Activated CD8-positive, alpha-beta T cell treated with anti-CD3 and anti-CD28 coated beads, Interleukin-2, amount 10 ng/mL, durations not matched to agents 7 days and 5 days (primary cell): ENCODE measurements around the gene ARID1B. TPM values are rescaled to one million over a fixed set of nuclear protein-coding genes. Genes with fewer than 3 reads are reported as not detected.

Experiments used
- ATAC-seq: fragments of 150-1000 bp; cut with Tn5 transposase; one replicate; pipeline ENCODE4 v1.10.0; 2021; ENCODE audit warnings: moderate library complexity
- CTCF ChIA-PET: fragments of 350-600 bp; sonication (Branson Sonifier 250); formaldehyde crosslinking; loops from one replicate; lab custom pipeline; 2021; ENCODE audit warnings: antibody characterized with exemption; lab: Charles Lee
- POLR2A ChIA-PET: fragments of 350-600 bp; sonication (Branson Sonifier 250); formaldehyde crosslinking; loops from one replicate; lab custom pipeline; 2021; ENCODE audit warnings: antibody characterized with exemption; lab: Charles Lee
- DNase-seq: peaks from one replicate; pipeline ENCODE4 v3.0.0-alpha.2; 2020
- H3K27ac Mint-ChIP-seq: one replicate; pipeline ENCODE4 v1.8.0; 2021; ENCODE audit warnings: mild to moderate bottlenecking, mixed read lengths
- H3K27me3 Mint-ChIP-seq: one replicate; pipeline ENCODE4 v1.8.0; 2021; ENCODE audit warnings: low read depth, mixed read lengths
- H3K36me3 Mint-ChIP-seq: one replicate; pipeline ENCODE4 v1.8.0; 2021; ENCODE audit warnings: low read depth, mixed read lengths
- H3K4me1 Mint-ChIP-seq: one replicate; pipeline ENCODE4 v1.8.0; 2021; ENCODE audit warnings: low read depth, mixed read lengths
- H3K4me3 Mint-ChIP-seq: one replicate; pipeline ENCODE4 v1.8.0; 2021; ENCODE audit warnings: mild to moderate bottlenecking, mixed read lengths
- H3K9me3 Mint-ChIP-seq: one replicate; pipeline ENCODE4 v1.8.0; 2022; ENCODE audit warnings: mixed read lengths; ENCODE audit not compliant: insufficient read depth
- total RNA-seq, 2 experiments: library from RNA; stranded (reverse); gene quantifications; one replicate each; pipeline ENCODE4 v1.2.3, GENCODE V29; 2021

Gene ARID1B
- total RNA-seq, 2 experiments from 2014 or later = 60.9 to 62.4 TPM

GRCh38 chr6:157110607-157111006 is 333.4 kb downstream of the ARID1B start:
- H3K4me1 Mint-ChIP-seq = peaks cover 2% of the 10 kb centered on the region

GRCh38 chr6:157113389-157113788 is 336.2 kb downstream of the ARID1B start:
- Mint-ChIP-seq H3K9me3 (no peaks in the 10 kb centered on the region), H3K27me3 (no peaks in the 10 kb centered on the region), H3K36me3 (peaks cover 13% of the 10 kb centered on the region), H3K4me1 (no peaks in the 10 kb centered on the region), H3K4me3 (no peak overlapping the region), H3K27ac (no peak overlapping the region)
- ChIA-PET POLR2A (no interaction called here), CTCF (no interaction called here)
- DNase-seq (no peak), ATAC-seq (no peak)

More at GRCh38 chr6:157110607-157111006, 333.4 kb downstream of the ARID1B start:
- Mint-ChIP-seq H3K9me3 (no peaks in the 10 kb centered on the region), H3K36me3 (peaks cover 13% of the 10 kb centered on the region), H3K27me3 (no peaks in the 10 kb centered on the region), H3K27ac (no peak overlapping the region), H3K4me3 (no peak overlapping the region)
- ChIA-PET CTCF (interaction anchor here (0.7 kb wide), 1 partner anchor 73 kb away, joined by 3 read pairs; no protein-coding TSS in a partner anchor), POLR2A (no interaction called here)
- DNase-seq (no peak), ATAC-seq (no peak)

- H3K4me1 Mint-ChIP-seq = peaks cover 2% of the 10 kb centered on the region
- H3K4me3 Mint-ChIP-seq = no peak overlapping the region
- DNase-seq (no peak), ATAC-seq (no peak)
- H3K36me3 Mint-ChIP-seq = peaks cover 13% of the 10 kb centered on the region
- no peaks in the 10 kb centered on the region for H3K27me3 Mint-ChIP-seq
- POLR2A ChIA-PET = no interaction called here
- no peaks in the 10 kb centered on the region for H3K9me3 Mint-ChIP-seq
- CTCF ChIA-PET = no interaction called here
- no peak overlapping the region for H3K27ac Mint-ChIP-seq
Measured at GRCh38 chr6:157116426-157116825, 339.2 kb downstream of the ARID1B start.

GRCh38 chr6:157117431-157118095 is 340.4 kb downstream of the ARID1B start:
- Mint-ChIP-seq H3K4me1 (peaks cover 2% of the 10 kb centered on the region), H3K9me3 (no peaks in the 10 kb centered on the region), H3K27me3 (no peaks in the 10 kb centered on the region), H3K27ac (no peak overlapping the region), H3K4me3 (no peak overlapping the region), H3K36me3 (peaks cover 11% of the 10 kb centered on the region)
- ChIA-PET POLR2A (no interaction called here), CTCF (no interaction called here)
- ATAC-seq = no peak
- no peak for DNase-seq

GRCh38 chr6:157119502-157120027 is 342.4 kb downstream of the ARID1B start:
- peaks cover 4% of the 10 kb centered on the region for H3K36me3 Mint-ChIP-seq
- ChIA-PET POLR2A (no interaction called here), CTCF (no interaction called here)
- no peaks in the 10 kb centered on the region for H3K9me3 Mint-ChIP-seq
- DNase-seq (no peak), ATAC-seq (no peak)
- H3K4me1 Mint-ChIP-seq = peaks cover 2% of the 10 kb centered on the region
- H3K27ac Mint-ChIP-seq = no peak overlapping the region
- no peaks in the 10 kb centered on the region for H3K27me3 Mint-ChIP-seq
- H3K4me3 Mint-ChIP-seq = no peak overlapping the region

- ChIA-PET CTCF (no interaction called here), POLR2A (no interaction called here)
- Mint-ChIP-seq H3K9me3 (no peaks in the 10 kb centered on the region), H3K4me3 (no peak overlapping the region), H3K36me3 (no peaks in the 10 kb centered on the region), H3K27ac (peak overlapping the region; percentile 48), H3K27me3 (no peaks in the 10 kb centered on the region), H3K4me1 (peaks cover 8% of the 10 kb centered on the region)
- no peak for DNase-seq
- ATAC-seq = no peak
Measured at GRCh38 chr6:157120534-157121232, 343.5 kb downstream of the ARID1B start.

GRCh38 chr6:157121897-157122296 is 344.7 kb downstream of the ARID1B start:
- ATAC-seq (no peak), DNase-seq (no peak)
- H3K9me3 Mint-ChIP-seq = no peaks in the 10 kb centered on the region
- H3K4me3 Mint-ChIP-seq = no peak overlapping the region
- H3K27me3 Mint-ChIP-seq = no peaks in the 10 kb centered on the region
- CTCF ChIA-PET = no interaction called here
- H3K4me1 Mint-ChIP-seq = peaks cover 8% of the 10 kb centered on the region
- H3K36me3 Mint-ChIP-seq = no peaks in the 10 kb centered on the region
- POLR2A ChIA-PET = no interaction called here
- no peak overlapping the region for H3K27ac Mint-ChIP-seq

- no peaks in the 10 kb centered on the region for H3K36me3 Mint-ChIP-seq
- POLR2A ChIA-PET = no interaction called here
- no peak overlapping the region for H3K4me3 Mint-ChIP-seq
- no peaks in the 10 kb centered on the region for H3K27me3 Mint-ChIP-seq
- H3K9me3 Mint-ChIP-seq = no peaks in the 10 kb centered on the region
- H3K4me1 Mint-ChIP-seq = peaks cover 8% of the 10 kb centered on the region
- no peak overlapping the region for H3K27ac Mint-ChIP-seq
- DNase-seq (no peak), ATAC-seq (no peak)
- CTCF ChIA-PET = no interaction called here
Measured at GRCh38 chr6:157123234-157123633, 346.1 kb downstream of the ARID1B start.

GRCh38 chr6:157124485-157125254 is 347.5 kb downstream of the ARID1B start:
- ATAC-seq (no peak), DNase-seq (no peak)
- H3K4me1 Mint-ChIP-seq = peaks cover 8% of the 10 kb centered on the region
- no peaks in the 10 kb centered on the region for H3K9me3 Mint-ChIP-seq
- H3K36me3 Mint-ChIP-seq = no peaks in the 10 kb centered on the region
- CTCF ChIA-PET = no interaction called here
- POLR2A ChIA-PET = interaction anchor here (0.5 kb wide), 1 partner anchor 391 kb away, joined by 3 read pairs; no protein-coding TSS in a partner anchor
- no peak overlapping the region for H3K27ac Mint-ChIP-seq
- no peaks in the 10 kb centered on the region for H3K27me3 Mint-ChIP-seq
- no peak overlapping the region for H3K4me3 Mint-ChIP-seq

- POLR2A ChIA-PET = interaction anchor here (0.5 kb wide), 1 partner anchor 392 kb away, joined by 3 read pairs; no protein-coding TSS in a partner anchor
- Mint-ChIP-seq H3K4me3 (no peak overlapping the region), H3K36me3 (no peaks in the 10 kb centered on the region), H3K4me1 (peaks cover 8% of the 10 kb centered on the region), H3K9me3 (no peaks in the 10 kb centered on the region), H3K27ac (no peak overlapping the region), H3K27me3 (no peaks in the 10 kb centered on the region)
- no peak for ATAC-seq
- no peak for DNase-seq
- CTCF ChIA-PET = no interaction called here
Measured at GRCh38 chr6:157125531-157125930, 348.4 kb downstream of the ARID1B start.

GRCh38 chr6:157126183-157127098 is 349.3 kb downstream of the ARID1B start:
- H3K27me3 Mint-ChIP-seq = no peaks in the 10 kb centered on the region
- no peak for ATAC-seq
- H3K4me3 Mint-ChIP-seq = no peak overlapping the region
- DNase-seq = no peak
- ChIA-PET POLR2A (no interaction called here), CTCF (no interaction called here)
- H3K36me3 Mint-ChIP-seq = no peaks in the 10 kb centered on the region
- H3K9me3 Mint-ChIP-seq = no peaks in the 10 kb centered on the region
- H3K4me1 Mint-ChIP-seq = peaks cover 6% of the 10 kb centered on the region
- H3K27ac Mint-ChIP-seq = no peak overlapping the region
